T-helper 1 cell treated with Interleukin-12 subunit alpha and Interleukin-12 subunit beta and Interleukin-4 antibody, amounts not matched to agents 30 ng/mL and 1 ng/mL, for 36 hours (primary cell): Measurements from ENCODE around the gene HSPB2. TPM values are rescaled to one million over a fixed set of nuclear protein-coding genes. Genes with fewer than 3 reads are reported as not detected.
"Not testable (repeated sequence)": the region's sequence is repeated elsewhere in the genome, so short reads cannot be mapped to it uniquely, and the experiment has no call there.

ENCODE experiments used
- intact Hi-C: fragments of 100-400 bp; cut with micrococcal nuclease; formaldehyde crosslinking; loops from one replicate; pipeline ENCODE4 v1.15.1; 2024
- total RNA-seq: library from RNA; stranded (reverse); gene quantifications from 2 replicates; pipeline ENCODE4 v1.2.3, GENCODE V29; 2022

HSPB2 gene
- total RNA-seq, 1 donor from 2014 or later: not detected

GRCh38 chr11:111913031-111913861 is 712 bp downstream of the HSPB2 start:
- intact Hi-C loops: no loop called here

- intact Hi-C loops: no loop called here
Measured at GRCh38 chr11:111913997-111914396, 1.5 kb downstream of the HSPB2 start.

- intact Hi-C loops: no loop called here
Measured at GRCh38 chr11:111916768-111917167, 4.2 kb downstream of the HSPB2 start.

GRCh38 chr11:111917312-111917711 is 4.8 kb downstream of the HSPB2 start:
- intact Hi-C loops: no loop called here

GRCh38 chr11:111917788-111918187 is 5.3 kb downstream of the HSPB2 start:
- intact Hi-C loops: no loop called here

GRCh38 chr11:111918390-111919256 is 6.1 kb downstream of the HSPB2 start, which contains the start of gene C11orf52:
Gene C11orf52 (plus strand): TSS chr11:111918913. CDS start chr11:111918973, 60 bp downstream.
- intact Hi-C loops: no loop called here

- intact Hi-C loops: no loop called here
Measured at GRCh38 chr11:111920908-111921307, 8.4 kb downstream of the HSPB2 start.

- intact Hi-C loops: no loop called here
Measured at GRCh38 chr11:111921541-111922230, 9.2 kb downstream of the HSPB2 start.

- intact Hi-C loops: no loop called here
Measured at GRCh38 chr11:111922803-111923202, 10.3 kb downstream of the HSPB2 start.

GRCh38 chr11:111923351-111923788 is 10.8 kb downstream of the HSPB2 start:
- intact Hi-C loops: no loop called here

- intact Hi-C loops: no loop called here
Measured at GRCh38 chr11:111923951-111924350, 11.4 kb downstream of the HSPB2 start.

GRCh38 chr11:111925953-111926352 is 13.4 kb downstream of the HSPB2 start:
- intact Hi-C loops: loop anchor here (1.0 to 5.0 kb wide), 6 partner anchors 47 to 1391 kb away; partner anchors contain the start of genes ALG9, CFAP68, FDXACB1 and PPP2R1B

- intact Hi-C loops: loop anchor here (1.0 to 5.0 kb wide), 13 partner anchors 10 to 1391 kb away; partner anchors contain the start of genes ALG9, CFAP68, DLAT and FDXACB1
Measured at GRCh38 chr11:111926505-111927391, 14.2 kb downstream of the HSPB2 start.

- intact Hi-C loops: no loop called here
Measured at GRCh38 chr11:111930472-111930871, 17.9 kb downstream of the HSPB2 start.

- intact Hi-C loops: loop anchor here (1.0 kb wide), 2 partner anchors 243 to 348 kb away; partner anchors contain the start of gene BCO2
Measured at GRCh38 chr11:111932611-111932950, 20.0 kb downstream of the HSPB2 start.

- intact Hi-C loops: not testable (repeated sequence)
Measured at GRCh38 chr11:111933176-111933575, 20.6 kb downstream of the HSPB2 start.

- intact Hi-C loops: no loop called here
Measured at GRCh38 chr11:111933872-111934271, 21.3 kb downstream of the HSPB2 start.

GRCh38 chr11:111934306-111934705 is 21.8 kb downstream of the HSPB2 start:
- intact Hi-C loops: no loop called here

GRCh38 chr11:111935317-111936039 is 22.9 kb downstream of the HSPB2 start:
- intact Hi-C loops: loop anchor here (1.0 to 5.0 kb wide), 2 partner anchors 8 to 1377 kb away; partner anchors contain the start of gene TTC12
